Spleen (tissue), 11 donors: ENCODE measurements around the gene LTBP1. TPM values are rescaled to one million over a fixed set of nuclear protein-coding genes. Genes with fewer than 3 reads are reported as not detected.

ENCODE experiments used
- DNase-seq: peaks from one replicate; pipeline ENCODE4 v3.0.0-alpha.2; 2020
- H3K27ac ChIP-seq, 8 donors: fragments of 200-600 bp; sonication (generic) in 7 of 8; 1 replicate in 4 of 8; 2 replicates in 4 of 8; pipeline versions ENCODE4 v1.5.0 to v1.8.0; 2016 to 2021; ENCODE audit warnings: inconsistent platforms in 4 of 8, mild to moderate bottlenecking in 4 of 8, moderate library complexity in 1 of 8
- H3K27me3 ChIP-seq, 7 donors: fragments of 200-600 bp; sonication (generic) in 6 of 7; replicated peaks in 1 of 7; 1 replicate in 4 of 7; 2 replicates in 3 of 7; pipeline versions ENCODE4 v1.5.0 to v1.8.0; 2016 to 2021; ENCODE audit warnings: inconsistent platforms in 3 of 7, mild to moderate bottlenecking in 1 of 7
- H3K36me3 ChIP-seq, 6 donors: fragments of 200-600 bp; sonication (generic) in 5 of 6; 1 replicate in 4 of 6; 2 replicates in 2 of 6; pipeline versions ENCODE4 v1.5.0 to v1.8.0; 2016 to 2021; ENCODE audit warnings: inconsistent platforms in 2 of 6
- H3K4me1 ChIP-seq, 6 donors: fragments of 200-600 bp; sonication (generic) in 5 of 6; 1 replicate in 3 of 6; 2 replicates in 3 of 6; pipeline versions ENCODE4 v1.5.0 to v1.8.0; 2016 to 2021; ENCODE audit warnings: inconsistent platforms in 3 of 6
- H3K4me3 ChIP-seq, 8 donors: fragments of 200-600 bp; sonication (generic) in 7 of 8; 1 replicate in 4 of 8; 2 replicates in 4 of 8; pipeline versions ENCODE4 v1.5.0 to v1.8.0; 2016 to 2021; ENCODE audit warnings: inconsistent platforms in 4 of 8, mild to moderate bottlenecking in 4 of 8, moderate library complexity in 2 of 8
- H3K9me3 ChIP-seq, 8 donors: fragments of 200-600 bp; sonication (generic) in 7 of 8; 1 replicate in 4 of 8; 2 replicates in 4 of 8; pipeline versions ENCODE4 v1.5.0 to v1.8.0; 2016 to 2021; ENCODE audit warnings: inconsistent platforms in 4 of 8
- POLR2A ChIP-seq, 3 donors: fragments of 450-650 bp; IDR thresholded peaks; one replicate each; pipeline ENCODE4 v1.5.1; 2017; ENCODE audit warnings: antibody characterized with exemption in 3 of 3, mild to moderate bottlenecking in 1 of 3
- POLR2AphosphoS5 ChIP-seq, 3 donors: sonication (generic); formaldehyde crosslinking; IDR thresholded peaks; one replicate each; pipeline ENCODE4 v1.5.1; 2017; ENCODE audit warnings: antibody characterized with exemption in 3 of 3
- WGBS, 5 donors: extraction: QIAGEN DNeasy Blood & Tissue Kit in 3 of 5; methylation state at CpG; one replicate each; pipeline versions ENCODE4 v1.1.5 to v1.1.7; 2013 to 2018; 5-methylcytosine and 5-hydroxymethylcytosine counted together
- intact Hi-C: fragments of 100-400 bp; cut with DNase I; formaldehyde crosslinking; loops from one replicate; pipeline ENCODE4 v1.15.0; 2023; ENCODE audit warnings: low total_unique reads
- polyA plus RNA-seq, 3 donors: library from polyadenylated mRNA; stranded (reverse); fragments of 200-250 nt; gene quantifications; one replicate each; pipeline ENCODE4 v1.2.1, GENCODE V29; 2013
- total RNA-seq, 7 donors: library from RNA; depleted of rRNA in 3 of 7; stranded (reverse); fragments of >200 nt in 3 of 7; fragmentation: NEBNext Ultra II Directional in 4 of 7; extraction: Animal tissue kit (Norgen Biotek cat#: 25700) in 4 of 7; gene quantifications; one replicate each; pipeline versions ENCODE4 v1.1.0 to v1.2.1, GENCODE V29; 2016 to 2021
- TF ChIP-seq, protein P1 (sequence below), 11 experiments: fragments of 200-600 bp in 7 of 11; fragments of 450-650 bp in 4 of 11; sonication (generic) in 4 of 11; IDR thresholded peaks in 8 of 11; conservative IDR thresholded peaks in 3 of 11; 1 replicate in 7 of 11; 2 replicates in 4 of 11; pipeline versions ENCODE4 v1.4.0 to v1.8.0; 2016 to 2021; ENCODE audit warnings: antibody characterized with exemption in 11 of 11, inconsistent platforms in 4 of 11, mild to moderate bottlenecking in 1 of 11
- donor health status: healthy with polysubstance abuse.
- donor health status: DM: no; HTN: no; CAD: no; lungs with moderate emphysema.
- donor health status: DM: no; HTN: no; CAD: no.
- donor health status: Bipolar disorder and iron deficiency.
- donor health status: healthy.
- donor health status: DM: no; HTN: no; CAD: no.
- donor health status: DM: yes; HTN: yes; CAD: no.

Gene LTBP1
- total and polyA plus RNA-seq, 10 donors: 6.8 to 28.0 (median 13.3) TPM

DNA sequence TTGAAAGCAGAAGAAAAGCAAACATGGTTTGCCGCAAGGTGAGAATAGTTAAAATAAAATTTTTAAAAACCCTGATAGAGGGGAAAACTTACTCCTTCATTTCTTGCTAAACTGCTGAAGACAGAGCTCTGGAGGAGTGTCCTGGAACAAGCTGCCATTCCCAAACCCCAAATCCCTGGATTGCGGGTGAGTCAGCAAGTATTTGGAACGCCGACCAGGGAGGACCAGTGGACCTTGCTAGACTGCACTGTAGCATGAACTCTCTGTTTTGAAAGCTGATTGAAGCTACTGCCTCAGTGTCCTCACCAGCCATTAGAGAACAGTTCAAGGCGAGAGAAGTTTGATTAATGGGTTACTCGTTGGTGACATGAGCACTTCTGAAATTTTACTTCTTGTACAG is 430.3 kb downstream of the LTBP1 start:
- H3K4me3 ChIP-seq: no peak overlapping the region
- no peak for TF ChIP-seq POLR2AphosphoS5 (IDR thresholded peaks at IDR 0.05)
- TF ChIP-seq, protein P1, sequence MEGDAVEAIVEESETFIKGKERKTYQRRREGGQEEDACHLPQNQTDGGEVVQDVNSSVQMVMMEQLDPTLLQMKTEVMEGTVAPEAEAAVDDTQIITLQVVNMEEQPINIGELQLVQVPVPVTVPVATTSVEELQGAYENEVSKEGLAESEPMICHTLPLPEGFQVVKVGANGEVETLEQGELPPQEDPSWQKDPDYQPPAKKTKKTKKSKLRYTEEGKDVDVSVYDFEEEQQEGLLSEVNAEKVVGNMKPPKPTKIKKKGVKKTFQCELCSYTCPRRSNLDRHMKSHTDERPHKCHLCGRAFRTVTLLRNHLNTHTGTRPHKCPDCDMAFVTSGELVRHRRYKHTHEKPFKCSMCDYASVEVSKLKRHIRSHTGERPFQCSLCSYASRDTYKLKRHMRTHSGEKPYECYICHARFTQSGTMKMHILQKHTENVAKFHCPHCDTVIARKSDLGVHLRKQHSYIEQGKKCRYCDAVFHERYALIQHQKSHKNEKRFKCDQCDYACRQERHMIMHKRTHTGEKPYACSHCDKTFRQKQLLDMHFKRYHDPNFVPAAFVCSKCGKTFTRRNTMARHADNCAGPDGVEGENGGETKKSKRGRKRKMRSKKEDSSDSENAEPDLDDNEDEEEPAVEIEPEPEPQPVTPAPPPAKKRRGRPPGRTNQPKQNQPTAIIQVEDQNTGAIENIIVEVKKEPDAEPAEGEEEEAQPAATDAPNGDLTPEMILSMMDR (IDR thresholded peaks at IDR 0.05 in 8 of 11, conservative IDR thresholded peaks at IDR 0.05 in 3 of 11): no peak
- TF ChIP-seq POLR2A (IDR thresholded peaks at IDR 0.05): no peak
- peaks cover 0 to 12% (median 0%) of the 10 kb centered on the region in 6 donors for H3K4me1 ChIP-seq
- H3K36me3 ChIP-seq: no peaks in the 10 kb centered on the region
- WGBS, 5 donors: 89 to 95% (median 92%) methylated on average over 6 of the region's 6 CpGs
- intact Hi-C loops: no loop called here
- H3K9me3 ChIP-seq: no peaks in the 10 kb centered on the region
- no peak overlapping the region for H3K27ac ChIP-seq
- no peak for DNase-seq
- peaks cover 0 to 4% (median 0%) of the 10 kb centered on the region in 7 donors for H3K27me3 ChIP-seq

DNA sequence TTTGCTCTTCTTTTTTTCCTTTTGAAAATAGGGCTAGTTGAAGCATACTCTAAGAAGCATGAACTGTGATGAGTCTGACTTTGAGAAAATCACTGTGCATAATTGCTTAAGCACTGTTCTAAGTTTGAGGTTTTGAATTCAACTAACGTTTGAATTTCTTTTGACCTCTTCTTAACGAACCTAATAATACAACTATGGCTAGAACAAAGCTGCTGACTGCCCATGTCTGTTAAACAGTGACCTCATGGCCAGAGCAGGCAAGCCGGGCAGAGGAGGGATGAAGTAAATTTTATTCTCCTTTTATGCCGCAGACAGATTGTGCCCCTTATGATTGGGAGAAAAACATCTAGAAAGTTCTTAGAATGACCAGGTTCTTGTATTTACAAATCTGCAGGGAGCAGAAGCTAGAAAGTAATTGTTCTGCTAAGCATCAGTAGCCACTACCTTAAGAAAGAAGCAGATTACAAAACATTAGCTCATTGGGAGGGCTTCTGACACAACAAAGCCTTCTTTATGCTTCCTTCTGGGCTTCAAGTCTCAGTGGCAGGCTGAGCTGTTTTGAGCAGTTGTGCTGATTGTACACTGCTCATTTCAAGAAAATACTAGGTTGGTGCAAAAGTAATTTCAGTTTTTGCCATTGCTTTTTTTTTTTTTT is 431.9 kb downstream of the LTBP1 start:
- Histone ChIP-seq H3K27me3 (no peaks in the 10 kb centered on the region), H3K9me3 (no peaks in the 10 kb centered on the region), H3K4me3 (no peak overlapping the region), H3K4me1 (peaks cover 0 to 6% (median 0%) of the 10 kb centered on the region in 6 donors), H3K36me3 (no peaks in the 10 kb centered on the region), H3K27ac (no peak overlapping the region)
- WGBS, 5 donors: 85 to 95% (median 88%) methylated on average over 4 of the region's 4 CpGs
- DNase-seq: no peak
- TF ChIP-seq POLR2A (IDR thresholded peaks at IDR 0.05): no peak
- no peak for TF ChIP-seq POLR2AphosphoS5 (IDR thresholded peaks at IDR 0.05)
- TF ChIP-seq, protein P1 (IDR thresholded peaks at IDR 0.05 in 8 of 11, conservative IDR thresholded peaks at IDR 0.05 in 3 of 11): no peak
- intact Hi-C loops: no loop called here

DNA sequence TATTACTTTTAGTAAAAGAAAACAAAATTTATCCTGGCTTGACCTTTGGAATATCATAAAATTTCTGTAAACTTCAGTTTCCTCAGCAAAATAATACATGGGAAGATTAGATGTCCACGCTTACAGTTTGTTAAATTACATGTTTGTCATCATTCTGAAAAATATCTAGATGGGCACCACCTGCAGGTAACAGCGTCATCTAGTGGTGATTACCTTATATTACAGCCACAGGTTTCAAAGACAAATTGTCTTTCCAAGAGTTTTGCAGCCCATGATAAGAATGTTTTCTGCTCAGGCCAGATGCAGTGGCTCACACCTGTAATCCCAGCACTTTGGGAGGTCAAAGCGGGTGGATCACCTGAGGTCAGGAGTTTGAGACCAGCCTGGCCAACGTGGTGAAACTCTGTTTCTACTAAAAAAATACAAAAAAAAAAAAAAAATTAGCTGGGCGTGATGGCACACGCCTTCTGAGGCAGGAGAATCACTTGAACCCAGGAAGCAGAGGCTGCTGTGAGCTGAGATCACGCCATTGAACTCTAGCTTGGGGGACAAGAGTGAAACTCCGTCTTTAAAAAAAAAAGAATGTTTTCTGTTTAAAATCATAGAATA is 433.4 kb downstream of the LTBP1 start:
- WGBS, 5 donors: 70 to 87% (median 79%) methylated on average over 8 of the region's 8 CpGs
- DNase-seq: no peak
- TF ChIP-seq, protein P1 (IDR thresholded peaks at IDR 0.05 in 8 of 11, conservative IDR thresholded peaks at IDR 0.05 in 3 of 11): peak in 3 of 11 experiments; percentile 12 to 32 (median 25)
- TF ChIP-seq POLR2AphosphoS5 (IDR thresholded peaks at IDR 0.05): no peak
- no peak for TF ChIP-seq POLR2A (IDR thresholded peaks at IDR 0.05)
- Histone ChIP-seq H3K27me3 (no peaks in the 10 kb centered on the region), H3K36me3 (no peaks in the 10 kb centered on the region), H3K4me3 (no peak overlapping the region), H3K27ac (no peak overlapping the region), H3K9me3 (no peaks in the 10 kb centered on the region), H3K4me1 (peaks cover 0 to 6% (median 0%) of the 10 kb centered on the region in 6 donors)
- intact Hi-C loops: no loop called here

DNA sequence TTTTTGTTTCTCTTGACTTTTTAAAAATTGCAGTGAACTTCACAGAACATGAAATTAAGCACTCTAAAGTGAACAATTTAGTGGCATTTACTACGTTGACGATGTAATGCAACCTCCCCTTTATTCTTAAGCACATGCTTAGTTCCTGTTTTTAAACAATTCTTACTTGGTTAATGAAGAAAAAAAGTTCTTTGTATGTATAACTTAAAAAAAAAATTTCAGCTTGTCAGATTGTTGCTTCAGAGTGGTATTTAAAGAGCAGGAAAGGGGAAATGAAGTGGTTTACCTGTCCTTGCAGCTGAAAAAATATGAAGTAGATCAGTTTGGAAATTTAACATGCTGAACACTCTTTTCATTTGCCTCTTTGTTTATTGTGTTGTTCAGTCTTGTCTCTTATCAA is 434.0 kb downstream of the LTBP1 start:
- Histone ChIP-seq H3K4me3 (no peak overlapping the region), H3K9me3 (no peaks in the 10 kb centered on the region), H3K27ac (no peak overlapping the region), H3K27me3 (no peaks in the 10 kb centered on the region), H3K36me3 (no peaks in the 10 kb centered on the region), H3K4me1 (peaks cover 0 to 6% (median 0%) of the 10 kb centered on the region in 6 donors)
- WGBS, 5 donors: 11 to 37% (median 19%) methylated on average over 2 of the region's 2 CpGs
- intact Hi-C loops: no loop called here
- no peak for TF ChIP-seq POLR2AphosphoS5 (IDR thresholded peaks at IDR 0.05)
- no peak for DNase-seq
